PC-9 (cell line): Measurements from ENCODE around the gene PPP2CA. TPM values are rescaled to one million over a fixed set of nuclear protein-coding genes. Genes with fewer than 3 reads are reported as not detected.
"Not testable (repeated sequence)": the region's sequence is repeated elsewhere in the genome, so short reads cannot be mapped to it uniquely, and the experiment has no call there.

Source experiments
- BruUV-seq: library from RNA; stranded (reverse); fragments of 400-500 nt; replicated peaks from 2 replicates; lab custom pipeline; 2021; lab: Mats Ljungman, UMichigan
- CTCF ChIA-PET: fragments of 300-600 bp; sonication (Branson Sonifier 250); formaldehyde crosslinking; loops from one replicate; lab custom pipeline; 2022; ENCODE audit warnings: antibody characterized with exemption; lab: Charles Lee
- POLR2A ChIA-PET: fragments of 300-600 bp; sonication (Branson Sonifier 250); formaldehyde crosslinking; loops from one replicate; lab custom pipeline; 2022; ENCODE audit warnings: antibody characterized with exemption; ENCODE audit not compliant: unreplicated experiment; lab: Charles Lee
- DNase-seq, 2 experiments: peaks; one replicate each; pipeline versions ENCODE4 v3.0.0 to v3.0.0-alpha.2; 2015 to 2022; ENCODE audit warnings: mixed read lengths in 1 of 2
- H2AFZ ChIP-seq: fragments of 200-600 bp; sonication (generic); 2 replicates; pipeline ENCODE4 v1.8.1; 2017; ENCODE audit warnings: antibody characterized with exemption
- H3F3A ChIP-seq: fragments of 200-600 bp; sonication (generic); 2 replicates; pipeline ENCODE4 v1.8.1; 2017; ENCODE audit warnings: antibody characterized with exemption, mild to moderate bottlenecking, low read depth; ENCODE audit not compliant: insufficient read depth
- H3K27ac ChIP-seq: fragments of 200-600 bp; sonication (generic); 2 replicates; pipeline ENCODE4 v1.6.1; 2016; ENCODE audit warnings: mixed run types
- H3K27me3 ChIP-seq: fragments of 200-600 bp; sonication (generic); 2 replicates; pipeline ENCODE4 v1.6.1; 2016; ENCODE audit warnings: low read depth, mixed run types; ENCODE audit not compliant: insufficient read depth
- H3K36me3 ChIP-seq: fragments of 200-600 bp; sonication (generic); 2 replicates; pipeline ENCODE4 v1.6.1; 2016; ENCODE audit warnings: low read depth, mixed run types
- H3K4me1 ChIP-seq: fragments of 200-600 bp; sonication (generic); replicated peaks from 2 replicates; pipeline ENCODE4 v1.6.1; 2016; ENCODE audit warnings: mixed run types; ENCODE audit not compliant: insufficient read depth
- H3K4me2 ChIP-seq: fragments of 200-600 bp; sonication (generic); 2 replicates; pipeline ENCODE4 v1.6.1; 2017; ENCODE audit warnings: mixed run types
- H3K4me3 ChIP-seq: fragments of 200-600 bp; sonication (generic); 2 replicates; pipeline ENCODE4 v1.6.1; 2016; ENCODE audit warnings: mixed run types
- H3K79me2 ChIP-seq: fragments of 200-600 bp; sonication (generic); 2 replicates; pipeline ENCODE4 v1.6.1; 2017; ENCODE audit warnings: low read depth, mixed run types
- H3K9me2 ChIP-seq: fragments of 200-600 bp; sonication (generic); 2 replicates; pipeline ENCODE4 v1.8.1; 2017; ENCODE audit warnings: mild to moderate bottlenecking; ENCODE audit not compliant: insufficient read depth
- H3K9me3 ChIP-seq: fragments of 200-600 bp; sonication (generic); 2 replicates; pipeline ENCODE4 v1.8.1; 2016; ENCODE audit warnings: low read depth; ENCODE audit not compliant: insufficient read depth
- H4K20me1 ChIP-seq: fragments of 200-600 bp; sonication (generic); 2 replicates; pipeline ENCODE4 v1.8.1; 2017; ENCODE audit not compliant: insufficient read depth
- EZH2 ChIP-seq: fragments of 200-600 bp; sonication (generic); IDR thresholded peaks from 2 replicates; pipeline ENCODE4 v1.8.0; 2017; ENCODE audit warnings: antibody characterized with exemption, low read depth
- intact Hi-C: fragments of 100-400 bp; cut with micrococcal nuclease; formaldehyde crosslinking; loops from one replicate; pipeline ENCODE4 v1.10.0; 2022; ENCODE audit not compliant: unreplicated experiment
- total RNA-seq: library from RNA; stranded (reverse); gene quantifications from 2 replicates; pipeline ENCODE4 v1.2.3, GENCODE V29; 2021
- TF ChIP-seq, protein P1 (sequence below): fragments of 200-600 bp; sonication (generic); conservative IDR thresholded peaks from 2 replicates; pipeline ENCODE4 v1.6.1; 2017; ENCODE audit warnings: mixed run types, antibody characterized with exemption, mild to moderate bottlenecking, moderate library complexity

Gene PPP2CA
- total RNA-seq, 1 experiment from 2014 or later, result 149 TPM

DNA sequence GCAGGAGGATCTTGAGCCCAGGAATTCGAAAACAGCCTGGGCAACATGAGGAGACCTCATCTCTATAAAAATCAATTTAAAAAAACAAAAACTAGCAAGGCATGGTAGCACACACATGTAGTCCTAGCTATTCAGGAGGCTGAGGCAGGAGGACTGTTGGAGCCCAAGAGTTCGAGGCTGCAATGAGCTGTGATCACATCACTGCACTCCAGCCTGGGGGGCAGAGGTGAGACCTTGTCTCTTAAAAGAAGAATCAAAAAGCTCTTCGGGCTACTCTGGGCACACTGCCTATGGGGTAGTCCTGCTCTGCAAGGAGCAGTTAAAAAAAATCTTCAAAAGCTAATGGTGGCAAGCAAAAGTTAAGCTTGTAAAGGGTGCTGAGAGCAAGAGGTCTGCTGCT lies 72.6 kb downstream of the PPP2CA start:
- Histone ChIP-seq H3K4me3 (no peak overlapping the region), H3K79me2 (peaks cover 29% of the 10 kb centered on the region), H3K27me3 (no peaks in the 10 kb centered on the region), H3K27ac (0 out of 2 replicates have a peak overlapping the region, but pooled peaks have one; percentile 9), H3K9me3 (no peaks in the 10 kb centered on the region), H2AFZ (no peak overlapping the region), H3F3A (peaks cover 68% of the 10 kb centered on the region), H3K4me1 (peaks cover 12% of the 10 kb centered on the region), H3K4me2 (no peak overlapping the region), H4K20me1 (peaks cover 31% of the 10 kb centered on the region; the same call in 1 of the 2 replicates), H3K9me2 (no peaks in the 10 kb centered on the region), H3K36me3 (peaks cover 63% of the 10 kb centered on the region)
- POLR2A ChIA-PET, result interaction anchor here (0.5 to 0.6 kb wide), 5 partner anchors 9 to 702 kb away, joined by 3 to 4 read pairs (median 3); no protein-coding TSS in a partner anchor
- CTCF ChIA-PET, result interaction anchor here (0.5 kb wide), 2 partner anchors 30 to 101 kb away, joined by 3 read pairs; no protein-coding TSS in a partner anchor
- intact Hi-C loops, result no loop called here
- TF ChIP-seq, protein P1, sequence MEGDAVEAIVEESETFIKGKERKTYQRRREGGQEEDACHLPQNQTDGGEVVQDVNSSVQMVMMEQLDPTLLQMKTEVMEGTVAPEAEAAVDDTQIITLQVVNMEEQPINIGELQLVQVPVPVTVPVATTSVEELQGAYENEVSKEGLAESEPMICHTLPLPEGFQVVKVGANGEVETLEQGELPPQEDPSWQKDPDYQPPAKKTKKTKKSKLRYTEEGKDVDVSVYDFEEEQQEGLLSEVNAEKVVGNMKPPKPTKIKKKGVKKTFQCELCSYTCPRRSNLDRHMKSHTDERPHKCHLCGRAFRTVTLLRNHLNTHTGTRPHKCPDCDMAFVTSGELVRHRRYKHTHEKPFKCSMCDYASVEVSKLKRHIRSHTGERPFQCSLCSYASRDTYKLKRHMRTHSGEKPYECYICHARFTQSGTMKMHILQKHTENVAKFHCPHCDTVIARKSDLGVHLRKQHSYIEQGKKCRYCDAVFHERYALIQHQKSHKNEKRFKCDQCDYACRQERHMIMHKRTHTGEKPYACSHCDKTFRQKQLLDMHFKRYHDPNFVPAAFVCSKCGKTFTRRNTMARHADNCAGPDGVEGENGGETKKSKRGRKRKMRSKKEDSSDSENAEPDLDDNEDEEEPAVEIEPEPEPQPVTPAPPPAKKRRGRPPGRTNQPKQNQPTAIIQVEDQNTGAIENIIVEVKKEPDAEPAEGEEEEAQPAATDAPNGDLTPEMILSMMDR, result no peak
- no peak for TF ChIP-seq EZH2
- no TSS peak for BruUV-seq
- no peak for DNase-seq

DNA sequence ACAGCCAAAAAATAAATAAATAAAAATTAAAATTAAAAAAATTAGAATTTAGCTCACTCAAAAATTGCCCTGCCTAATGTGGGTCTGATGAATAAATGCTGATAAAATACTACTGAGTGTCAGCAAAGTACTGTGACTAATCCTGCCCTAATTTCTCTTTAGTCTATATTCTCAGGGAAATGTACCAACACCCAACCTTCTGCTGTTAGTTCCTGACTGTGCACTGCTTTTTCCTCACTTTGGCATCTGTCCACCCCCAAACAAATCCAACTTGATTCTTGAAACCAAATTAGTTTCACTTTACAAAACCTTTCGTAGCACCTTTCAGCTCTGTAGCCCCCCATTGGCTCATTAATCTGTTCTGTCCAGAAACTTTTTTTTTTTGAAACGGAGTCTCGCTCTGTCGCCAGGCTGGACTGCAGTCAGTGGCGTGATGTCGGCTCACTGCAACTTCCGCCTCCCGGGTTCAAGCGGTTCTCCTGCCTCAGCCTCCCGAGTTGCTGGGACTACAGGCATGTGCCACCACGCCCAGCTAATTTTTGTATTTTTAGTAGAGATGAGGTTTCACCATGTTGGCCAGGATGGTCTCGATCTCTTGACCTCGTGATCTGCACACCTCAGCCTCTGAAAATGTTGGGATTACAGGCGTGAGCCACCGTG lies 73.6 kb downstream of the PPP2CA start:
- CTCF ChIA-PET, DNase-seq: not testable (repeated sequence)

DNA sequence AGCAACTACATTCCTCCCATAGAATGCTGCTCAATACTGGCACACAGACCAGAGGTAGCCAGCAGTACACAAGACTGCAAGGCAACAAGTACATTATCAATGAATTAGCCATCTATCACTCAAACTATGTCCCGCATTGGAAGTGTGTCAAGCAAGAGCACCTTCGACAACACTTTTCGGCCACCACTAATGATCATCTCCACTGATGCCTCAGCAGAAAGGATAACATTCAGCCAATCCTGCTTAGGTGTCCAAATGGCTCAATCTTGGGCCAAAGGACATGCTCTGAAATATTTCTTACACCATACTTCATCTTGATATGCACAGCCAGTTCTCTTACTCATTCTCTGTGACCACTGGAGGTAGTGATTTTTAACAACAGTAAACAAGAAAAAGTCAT lies 74.2 kb downstream of the PPP2CA start:
- peaks cover 53% of the 10 kb centered on the region for H3K36me3 ChIP-seq
- ChIA-PET POLR2A (no interaction called here), CTCF (no interaction called here)

More for the DNA sequence above, 73.6 kb downstream of the PPP2CA start:
- H3K27ac ChIP-seq, H3K9me2 ChIP-seq, intact Hi-C loops, H3K4me3 ChIP-seq, H3K4me2 ChIP-seq, H2AFZ ChIP-seq, H3K27me3 ChIP-seq, POLR2A ChIA-PET, BruUV-seq, H3K9me3 ChIP-seq: not testable (repeated sequence)
- peaks cover 70% of the 10 kb centered on the region for H3F3A ChIP-seq
- peaks cover 29% of the 10 kb centered on the region for H3K79me2 ChIP-seq
- H3K4me1 ChIP-seq, result peaks cover 12% of the 10 kb centered on the region
- peaks cover 54% of the 10 kb centered on the region for H3K36me3 ChIP-seq
- H4K20me1 ChIP-seq, result peaks cover 30% of the 10 kb centered on the region

More for the DNA sequence above, 74.2 kb downstream of the PPP2CA start:
- Histone ChIP-seq H2AFZ (no peak overlapping the region), H3K27me3 (no peaks in the 10 kb centered on the region), H3K4me1 (peaks cover 12% of the 10 kb centered on the region), H3F3A (peaks cover 69% of the 10 kb centered on the region), H3K4me2 (no peak overlapping the region), H3K27ac (no peak overlapping the region), H3K9me2 (no peaks in the 10 kb centered on the region), H3K79me2 (peaks cover 29% of the 10 kb centered on the region), H3K9me3 (no peaks in the 10 kb centered on the region), H4K20me1 (peaks cover 31% of the 10 kb centered on the region), H3K4me3 (no peak overlapping the region)
- TF ChIP-seq, protein P1, result no peak
- no peak for TF ChIP-seq EZH2
- no TSS peak for BruUV-seq
- DNase-seq, result no peak
- intact Hi-C loops, result no loop called here
